Measurements from ENCODE around the gene ATP12A. TPM values are rescaled to one million over a fixed set of nuclear protein-coding genes. Genes with fewer than 3 reads are reported as not detected.

ATP12A gene
- total RNA-seq, 4 donors from 2014 or later = 0.27 to 40.0 (median 5.3) TPM

- H3K4me3 ChIP-seq (ENCODE audit: low read depth, poor library complexity, severe bottlenecking) = no peak overlapping the region
- no peak for TF ChIP-seq POLR2A (IDR thresholded peaks at IDR 0.05)
- TF ChIP-seq, protein P1, sequence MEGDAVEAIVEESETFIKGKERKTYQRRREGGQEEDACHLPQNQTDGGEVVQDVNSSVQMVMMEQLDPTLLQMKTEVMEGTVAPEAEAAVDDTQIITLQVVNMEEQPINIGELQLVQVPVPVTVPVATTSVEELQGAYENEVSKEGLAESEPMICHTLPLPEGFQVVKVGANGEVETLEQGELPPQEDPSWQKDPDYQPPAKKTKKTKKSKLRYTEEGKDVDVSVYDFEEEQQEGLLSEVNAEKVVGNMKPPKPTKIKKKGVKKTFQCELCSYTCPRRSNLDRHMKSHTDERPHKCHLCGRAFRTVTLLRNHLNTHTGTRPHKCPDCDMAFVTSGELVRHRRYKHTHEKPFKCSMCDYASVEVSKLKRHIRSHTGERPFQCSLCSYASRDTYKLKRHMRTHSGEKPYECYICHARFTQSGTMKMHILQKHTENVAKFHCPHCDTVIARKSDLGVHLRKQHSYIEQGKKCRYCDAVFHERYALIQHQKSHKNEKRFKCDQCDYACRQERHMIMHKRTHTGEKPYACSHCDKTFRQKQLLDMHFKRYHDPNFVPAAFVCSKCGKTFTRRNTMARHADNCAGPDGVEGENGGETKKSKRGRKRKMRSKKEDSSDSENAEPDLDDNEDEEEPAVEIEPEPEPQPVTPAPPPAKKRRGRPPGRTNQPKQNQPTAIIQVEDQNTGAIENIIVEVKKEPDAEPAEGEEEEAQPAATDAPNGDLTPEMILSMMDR (IDR thresholded peaks at IDR 0.05) = no peak
- peak in 1 of 2 donors; percentile 34 for DNase-seq (ENCODE audit: low spot score in 2 of 2)
- intact Hi-C loops (cut with DNase I; ENCODE audit: low total_unique reads) = no loop called here
- WGBS, 2 donors = 65 to 66% methylated on average over 7 of the region's 7 CpGs
Observed at GRCh38 chr13:24654741-24655140, 25.5 kb upstream of the ATP12A start.

DNA sequence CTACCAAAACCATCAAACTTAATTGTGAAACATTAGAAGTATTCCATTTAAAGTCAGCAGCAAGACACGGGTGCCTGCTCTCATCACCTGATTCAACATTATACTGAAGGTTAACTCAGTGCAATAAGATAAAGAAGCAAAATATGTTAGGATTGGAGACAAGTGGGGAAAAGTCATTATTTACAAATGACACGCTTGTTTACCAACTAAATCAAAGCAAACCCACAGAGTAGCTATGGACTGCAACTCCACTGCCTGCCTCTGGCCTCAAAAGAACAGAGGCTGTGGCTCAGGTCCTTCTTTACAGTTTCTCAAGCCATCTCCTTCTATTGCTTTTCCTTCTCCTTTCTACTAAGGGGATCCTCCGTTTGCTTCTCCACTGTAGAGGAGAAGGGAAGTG lies 21.0 kb upstream of the ATP12A start:
- 80 to 81% methylated on average over 3 of the region's 3 CpGs for WGBS, 2 donors
- H3K4me3 ChIP-seq (ENCODE audit: low read depth, poor library complexity, severe bottlenecking) = no peak overlapping the region
- TF ChIP-seq, protein P1 (IDR thresholded peaks at IDR 0.05) = no peak
- TF ChIP-seq POLR2A (IDR thresholded peaks at IDR 0.05) = no peak
- intact Hi-C loops (cut with DNase I; ENCODE audit: low total_unique reads) = no loop called here
- peak in 1 of 2 donors; percentile 46 for DNase-seq (ENCODE audit: low spot score in 2 of 2)

DNA sequence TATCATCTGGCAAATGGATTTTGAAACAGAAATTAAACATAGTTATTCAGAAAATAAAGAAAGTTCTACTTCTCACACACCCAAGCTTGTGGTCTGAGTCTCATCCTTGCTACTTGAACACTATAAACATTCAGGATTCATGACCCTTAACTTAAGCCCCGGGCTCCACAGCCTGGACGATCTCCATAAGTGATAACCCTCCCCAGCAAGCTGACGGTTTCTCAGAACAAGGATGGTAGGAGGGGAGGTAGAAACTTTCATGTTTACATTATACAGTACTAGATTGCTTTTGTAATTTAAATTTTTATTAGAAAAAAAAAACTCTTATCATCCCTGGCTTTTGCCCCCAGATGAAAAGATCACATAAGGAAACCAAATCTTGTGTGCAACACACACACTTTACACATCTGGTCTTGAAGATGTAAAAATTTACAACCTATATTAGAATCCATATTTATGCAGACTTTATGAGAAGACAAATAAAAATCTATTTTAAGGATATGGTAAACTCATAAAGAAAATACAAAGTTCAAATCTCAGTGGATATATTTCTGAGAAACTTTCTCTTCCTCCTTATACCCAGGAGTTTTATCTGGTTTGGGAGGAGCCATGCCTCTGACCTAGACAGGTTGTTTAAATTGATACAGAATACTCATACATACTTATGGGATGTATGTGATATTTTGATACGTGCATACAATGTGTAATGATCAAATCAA lies 20.0 kb upstream of the ATP12A start:
- intact Hi-C loops (cut with DNase I; ENCODE audit: low total_unique reads) = no loop called here
- WGBS, 2 donors = 41 to 42% methylated on average over 4 of the region's 4 CpGs
- TF ChIP-seq, protein P1 (IDR thresholded peaks at IDR 0.05) = no peak
- no peak for TF ChIP-seq POLR2A (IDR thresholded peaks at IDR 0.05)
- no peak for DNase-seq (ENCODE audit: low spot score in 2 of 2)
- H3K4me3 ChIP-seq (ENCODE audit: low read depth, poor library complexity, severe bottlenecking) = no peak overlapping the region

DNA sequence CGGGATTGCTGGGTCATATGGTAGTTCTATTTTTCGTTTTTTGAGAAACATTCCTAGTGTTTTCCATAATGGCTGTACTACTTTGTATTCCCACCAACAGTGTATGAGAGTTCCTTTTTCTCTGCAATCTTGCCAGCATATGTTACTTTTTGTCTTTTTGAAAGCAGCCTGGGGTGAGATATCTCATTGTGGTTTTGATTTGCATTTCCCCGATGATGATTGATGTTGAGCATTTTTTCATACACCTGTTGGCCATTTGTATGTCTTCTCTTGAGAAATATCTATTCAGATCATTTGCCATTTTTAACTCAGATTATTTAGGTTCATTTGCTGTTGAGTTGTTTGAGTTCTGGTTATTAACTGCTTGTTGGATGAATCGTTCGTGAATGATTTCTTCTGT lies 18.5 kb upstream of the ATP12A start:
- intact Hi-C loops (cut with DNase I; ENCODE audit: low total_unique reads) = no loop called here
- TF ChIP-seq, protein P1 (IDR thresholded peaks at IDR 0.05) = no peak
- TF ChIP-seq POLR2A (IDR thresholded peaks at IDR 0.05) = no peak
- WGBS, 2 donors = 47 to 61% methylated on average over 5 of the region's 5 CpGs
- no peak overlapping the region for H3K4me3 ChIP-seq (ENCODE audit: low read depth, poor library complexity, severe bottlenecking)
- DNase-seq (ENCODE audit: low spot score in 2 of 2) = no peak

GRCh38 chr13:24662195-24663088 lies 17.8 kb upstream of the ATP12A start:
- no peak overlapping the region for H3K4me3 ChIP-seq (ENCODE audit: low read depth, poor library complexity, severe bottlenecking)
- peak in 1 of 2 donors; percentile 36 for DNase-seq (ENCODE audit: low spot score in 2 of 2)
- WGBS, 2 donors = 89% methylated on average over 2 of the region's 2 CpGs
- intact Hi-C loops (cut with DNase I; ENCODE audit: low total_unique reads) = no loop called here
- no peak for TF ChIP-seq POLR2A (IDR thresholded peaks at IDR 0.05)
- TF ChIP-seq, protein P1 (IDR thresholded peaks at IDR 0.05) = no peak

All from lower leg skin (tissue), 4 donors.